Spleen (tissue), 11 donors: ENCODE measurements around the gene GRM5. TPM values are rescaled to one million over a fixed set of nuclear protein-coding genes. Genes with fewer than 3 reads are reported as not detected.

Source experiments
- DNase-seq: peaks from one replicate; pipeline ENCODE4 v3.0.0-alpha.2; 2020
- H3K27ac ChIP-seq, 8 donors: fragments of 200-600 bp; sonication (generic) in 7 of 8; 1 replicate in 4 of 8; 2 replicates in 4 of 8; pipeline versions ENCODE4 v1.5.0 to v1.8.0; 2016 to 2021; ENCODE audit warnings: inconsistent platforms in 4 of 8, mild to moderate bottlenecking in 4 of 8, moderate library complexity in 1 of 8
- H3K27me3 ChIP-seq, 7 donors: fragments of 200-600 bp; sonication (generic) in 6 of 7; replicated peaks in 1 of 7; 1 replicate in 4 of 7; 2 replicates in 3 of 7; pipeline versions ENCODE4 v1.5.0 to v1.8.0; 2016 to 2021; ENCODE audit warnings: inconsistent platforms in 3 of 7, mild to moderate bottlenecking in 1 of 7
- H3K36me3 ChIP-seq, 6 donors: fragments of 200-600 bp; sonication (generic) in 5 of 6; 1 replicate in 4 of 6; 2 replicates in 2 of 6; pipeline versions ENCODE4 v1.5.0 to v1.8.0; 2016 to 2021; ENCODE audit warnings: inconsistent platforms in 2 of 6
- H3K4me1 ChIP-seq, 6 donors: fragments of 200-600 bp; sonication (generic) in 5 of 6; 1 replicate in 3 of 6; 2 replicates in 3 of 6; pipeline versions ENCODE4 v1.5.0 to v1.8.0; 2016 to 2021; ENCODE audit warnings: inconsistent platforms in 3 of 6
- H3K4me3 ChIP-seq, 8 donors: fragments of 200-600 bp; sonication (generic) in 7 of 8; 1 replicate in 4 of 8; 2 replicates in 4 of 8; pipeline versions ENCODE4 v1.5.0 to v1.8.0; 2016 to 2021; ENCODE audit warnings: inconsistent platforms in 4 of 8, mild to moderate bottlenecking in 4 of 8, moderate library complexity in 2 of 8
- H3K9me3 ChIP-seq, 8 donors: fragments of 200-600 bp; sonication (generic) in 7 of 8; 1 replicate in 4 of 8; 2 replicates in 4 of 8; pipeline versions ENCODE4 v1.5.0 to v1.8.0; 2016 to 2021; ENCODE audit warnings: inconsistent platforms in 4 of 8
- CTCF ChIP-seq, 11 experiments: fragments of 200-600 bp in 7 of 11; fragments of 450-650 bp in 4 of 11; sonication (generic) in 4 of 11; IDR thresholded peaks in 8 of 11; conservative IDR thresholded peaks in 3 of 11; 1 replicate in 7 of 11; 2 replicates in 4 of 11; pipeline versions ENCODE4 v1.4.0 to v1.8.0; 2016 to 2021; ENCODE audit warnings: antibody characterized with exemption in 11 of 11, inconsistent platforms in 4 of 11, mild to moderate bottlenecking in 1 of 11
- POLR2A ChIP-seq, 3 donors: fragments of 450-650 bp; IDR thresholded peaks; one replicate each; pipeline ENCODE4 v1.5.1; 2017; ENCODE audit warnings: antibody characterized with exemption in 3 of 3, mild to moderate bottlenecking in 1 of 3
- POLR2AphosphoS5 ChIP-seq, 3 donors: sonication (generic); formaldehyde crosslinking; IDR thresholded peaks; one replicate each; pipeline ENCODE4 v1.5.1; 2017; ENCODE audit warnings: antibody characterized with exemption in 3 of 3
- WGBS, 5 donors: extraction: QIAGEN DNeasy Blood & Tissue Kit in 3 of 5; methylation state at CpG; one replicate each; pipeline versions ENCODE4 v1.1.5 to v1.1.7; 2013 to 2018; 5-methylcytosine and 5-hydroxymethylcytosine counted together
- intact Hi-C: fragments of 100-400 bp; cut with DNase I; formaldehyde crosslinking; loops from one replicate; pipeline ENCODE4 v1.15.0; 2023; ENCODE audit warnings: low total_unique reads
- polyA plus RNA-seq, 3 donors: library from polyadenylated mRNA; stranded (reverse); fragments of 200-250 nt; gene quantifications; one replicate each; pipeline ENCODE4 v1.2.1, GENCODE V29; 2013
- total RNA-seq, 7 donors: library from RNA; depleted of rRNA in 3 of 7; stranded (reverse); fragments of >200 nt in 3 of 7; fragmentation: NEBNext Ultra II Directional in 4 of 7; extraction: Animal tissue kit (Norgen Biotek cat#: 25700) in 4 of 7; gene quantifications; one replicate each; pipeline versions ENCODE4 v1.1.0 to v1.2.1, GENCODE V29; 2016 to 2021
- donor health status: healthy with polysubstance abuse.
- donor health status: DM: no; HTN: no; CAD: no; lungs with moderate emphysema.
- donor health status: DM: no; HTN: no; CAD: no.
- donor health status: Bipolar disorder and iron deficiency.
- donor health status: healthy.
- donor health status: DM: no; HTN: no; CAD: no.
- donor health status: DM: yes; HTN: yes; CAD: no.

Gene GRM5
- total and polyA plus RNA-seq, 10 donors, result under 0.01 TPM; not detected in 9

GRCh38 chr11:88799771-88800500 lies 265.8 kb downstream of the GRM5 start:
- no peaks in the 10 kb centered on the region for H3K36me3 ChIP-seq
- H3K27ac ChIP-seq, result no peak overlapping the region
- TF ChIP-seq CTCF (IDR thresholded peaks at IDR 0.05 in 8 of 11, conservative IDR thresholded peaks at IDR 0.05 in 3 of 11) (no peak), POLR2A (IDR thresholded peaks at IDR 0.05) (no peak), POLR2AphosphoS5 (IDR thresholded peaks at IDR 0.05) (no peak)
- no peak for DNase-seq
- intact Hi-C loops, result no loop called here
- 51 to 64% (median 56%) methylated on average over 1 of the region's 1 CpG for WGBS, 5 donors
- no peaks in the 10 kb centered on the region for H3K9me3 ChIP-seq
- no peak overlapping the region for H3K4me3 ChIP-seq
- no peaks in the 10 kb centered on the region for H3K27me3 ChIP-seq
- no peaks in the 10 kb centered on the region for H3K4me1 ChIP-seq

DNA sequence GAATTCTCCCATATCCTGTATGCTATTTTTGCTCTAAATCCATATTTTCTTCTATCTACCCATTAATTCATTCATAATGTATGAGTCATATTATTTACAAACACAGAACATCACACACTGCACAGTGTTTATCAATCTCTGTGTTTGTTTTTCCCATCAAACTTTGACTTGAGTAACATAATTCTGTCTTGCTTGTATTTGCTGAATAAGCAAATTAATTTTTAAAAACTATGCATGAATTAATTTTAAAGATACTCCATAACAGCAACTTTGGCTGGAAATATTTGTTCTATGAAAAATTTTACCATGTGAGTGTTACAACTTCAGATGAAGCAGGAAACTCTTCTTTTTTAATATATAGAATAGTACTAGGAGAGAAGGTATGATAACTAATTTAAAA lies 275.6 kb downstream of the GRM5 start:
- H3K27me3 ChIP-seq, result no peaks in the 10 kb centered on the region
- H3K4me1 ChIP-seq, result no peaks in the 10 kb centered on the region
- no peak overlapping the region for H3K4me3 ChIP-seq
- TF ChIP-seq CTCF (IDR thresholded peaks at IDR 0.05 in 8 of 11, conservative IDR thresholded peaks at IDR 0.05 in 3 of 11), result no peak
- no peak for TF ChIP-seq POLR2AphosphoS5 (IDR thresholded peaks at IDR 0.05)
- TF ChIP-seq POLR2A (IDR thresholded peaks at IDR 0.05), result no peak
- no peaks in the 10 kb centered on the region for H3K36me3 ChIP-seq
- no peak overlapping the region for H3K27ac ChIP-seq
- intact Hi-C loops, result no loop called here
- no peak for DNase-seq
- no peaks in the 10 kb centered on the region for H3K9me3 ChIP-seq

- TF ChIP-seq CTCF (IDR thresholded peaks at IDR 0.05 in 8 of 11, conservative IDR thresholded peaks at IDR 0.05 in 3 of 11) (no peak), POLR2A (IDR thresholded peaks at IDR 0.05) (no peak), POLR2AphosphoS5 (IDR thresholded peaks at IDR 0.05) (no peak)
- 73 to 85% (median 84%) methylated on average over 4 of the region's 4 CpGs for WGBS, 5 donors
- intact Hi-C loops, result no loop called here
Observed at GRCh38 chr11:88779577-88779976, 286.2 kb downstream of the GRM5 start.

DNA sequence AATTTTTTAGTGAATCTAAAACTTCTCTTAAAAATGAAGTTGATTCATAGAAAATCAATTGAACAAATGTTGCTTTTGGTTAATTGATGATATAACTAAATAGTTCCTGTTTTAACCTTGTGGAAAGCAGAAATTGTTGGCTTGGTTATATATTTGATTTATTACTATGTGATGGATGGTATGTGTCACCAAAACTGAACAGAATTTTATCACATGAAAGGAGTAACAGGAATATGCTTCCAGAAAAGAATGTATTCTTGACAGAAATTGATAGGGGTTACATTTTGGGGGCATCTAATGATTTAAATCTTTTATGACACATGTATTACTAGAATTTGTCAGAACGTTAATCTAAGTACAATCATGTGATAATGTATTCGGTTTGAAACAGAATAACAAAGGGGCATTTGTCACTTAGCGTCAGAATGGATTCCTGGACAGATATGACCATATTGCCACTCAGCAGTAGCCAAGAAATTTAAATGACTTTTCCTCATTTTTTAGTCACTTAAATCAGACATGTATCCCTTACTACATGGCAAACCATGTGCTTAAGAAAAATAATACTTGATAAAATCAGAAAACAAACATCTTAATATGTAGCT lies 295.2 kb downstream of the GRM5 start:
- H3K4me1 ChIP-seq, result no peaks in the 10 kb centered on the region
- no peak overlapping the region for H3K27ac ChIP-seq
- intact Hi-C loops, result no loop called here
- H3K27me3 ChIP-seq, result no peaks in the 10 kb centered on the region
- H3K36me3 ChIP-seq, result no peaks in the 10 kb centered on the region
- H3K9me3 ChIP-seq, result peaks cover 0 to 19% (median 6%) of the 10 kb centered on the region in 8 donors
- WGBS, 5 donors, result 54 to 64% (median 57%) methylated on average over 3 of the region's 3 CpGs
- TF ChIP-seq POLR2A (IDR thresholded peaks at IDR 0.05) (no peak), POLR2AphosphoS5 (IDR thresholded peaks at IDR 0.05) (no peak), CTCF (IDR thresholded peaks at IDR 0.05 in 8 of 11, conservative IDR thresholded peaks at IDR 0.05 in 3 of 11) (no peak)
- no peak for DNase-seq
- H3K4me3 ChIP-seq, result no peak overlapping the region

More at GRCh38 chr11:88779577-88779976, 286.2 kb downstream of the GRM5 start:
- DNase-seq, result no peak
- Histone ChIP-seq H3K9me3 (peaks cover 0 to 4% (median 0%) of the 10 kb centered on the region in 8 donors), H3K36me3 (no peaks in the 10 kb centered on the region), H3K27me3 (no peaks in the 10 kb centered on the region), H3K4me3 (no peak overlapping the region), H3K27ac (no peak overlapping the region), H3K4me1 (no peaks in the 10 kb centered on the region)
